Smooth muscle cell (in vitro differentiated cells): ENCODE measurements around the gene GNRH2. TPM values are rescaled to one million over a fixed set of nuclear protein-coding genes. Genes with fewer than 3 reads are reported as not detected.
"Not testable (repeated sequence)": the region's sequence is repeated elsewhere in the genome, so short reads cannot be mapped to it uniquely, and the experiment has no call there.

ENCODE experiments used
- DNase-seq: peaks from one replicate; lab custom pipeline; 2025; ENCODE audit not compliant: unreplicated experiment; lab: John Stamatoyannopoulos, UW
- H2AFZ ChIP-seq: fragments of 200-600 bp; sonication (generic); 2 replicates; pipeline ENCODE4 v1.6.0; 2016; ENCODE audit warnings: antibody characterized with exemption, low read depth, mild to moderate bottlenecking
- H3F3A ChIP-seq: fragments of 200-600 bp; sonication (generic); 2 replicates; pipeline ENCODE4 v1.6.0; 2017; ENCODE audit warnings: antibody characterized with exemption, low read depth
- H3K27ac ChIP-seq: fragments of 200-600 bp; sonication (generic); 2 replicates; pipeline ENCODE4 v1.5.1; 2016; ENCODE audit warnings: low read depth, mild to moderate bottlenecking
- H3K27me3 ChIP-seq: fragments of 200-600 bp; sonication (generic); 2 replicates; pipeline ENCODE4 v1.6.1; 2016; ENCODE audit warnings: low read depth, mild to moderate bottlenecking
- H3K36me3 ChIP-seq: fragments of 200-600 bp; sonication (generic); 2 replicates; pipeline ENCODE4 v1.5.1; 2016; ENCODE audit warnings: low read depth
- H3K4me1 ChIP-seq: fragments of 200-600 bp; sonication (generic); 2 replicates; pipeline ENCODE4 v1.5.1; 2016; ENCODE audit warnings: low read depth
- H3K4me2 ChIP-seq: fragments of 200-600 bp; sonication (generic); 2 replicates; pipeline ENCODE4 v1.6.0; 2016; ENCODE audit warnings: mild to moderate bottlenecking
- H3K4me3 ChIP-seq: fragments of 200-600 bp; sonication (generic); 2 replicates; pipeline ENCODE4 v1.5.1; 2016; ENCODE audit warnings: mild to moderate bottlenecking
- H3K79me2 ChIP-seq: fragments of 200-600 bp; sonication (generic); 2 replicates; pipeline ENCODE4 v1.6.0; 2016; ENCODE audit warnings: low read depth, mild to moderate bottlenecking
- H3K9ac ChIP-seq: fragments of 200-600 bp; sonication (generic); 2 replicates; pipeline ENCODE4 v1.6.0; 2016; ENCODE audit warnings: low read depth
- H3K9me3 ChIP-seq: fragments of 200-600 bp; sonication (generic); replicated peaks from 2 replicates; pipeline ENCODE4 v1.5.1; 2016; ENCODE audit warnings: low read depth
- H4K20me1 ChIP-seq: fragments of 200-600 bp; sonication (generic); 2 replicates; pipeline ENCODE4 v1.6.0; 2016; ENCODE audit warnings: low read depth
- WGBS: methylation state at CpG from one replicate; pipeline ENCODE4 v1.1.7; 2016; ENCODE audit warnings: low lambda C conversion rate; 5-methylcytosine and 5-hydroxymethylcytosine counted together
- polyA plus RNA-seq: library from polyadenylated mRNA; unstranded; fragments of >200 nt; fragmentation: Nextera tagmentation; extraction: Ambion mirVana; gene quantifications from 2 replicates; pipeline ENCODE4 v1.2.1, GENCODE V29; 2016
- total RNA-seq: library from RNA; depleted of rRNA; stranded (reverse); fragments of >200 nt; gene quantifications from 2 replicates; pipeline ENCODE4 v1.2.3, GENCODE V29; 2014
- TF ChIP-seq, protein P1 (sequence below): fragments of 200-600 bp; sonication (generic); IDR thresholded peaks from 2 replicates; pipeline ENCODE4 v1.5.1; 2017; ENCODE audit warnings: borderline replicate concordance, mild to moderate bottlenecking, antibody characterized with exemption; ENCODE audit not compliant: insufficient read depth, poor library complexity, severe bottlenecking

Gene GNRH2
- total and polyA plus RNA-seq, 2 experiments from 2014 or later, result not detected

GRCh38 chr20:3021327-3021726 is 22.1 kb upstream of the GNRH2 start:
- no peaks in the 10 kb centered on the region for H3F3A ChIP-seq
- no peaks in the 10 kb centered on the region for H3K9me3 ChIP-seq
- H3K79me2 ChIP-seq, result no peaks in the 10 kb centered on the region
- H3K27me3 ChIP-seq, result no peaks in the 10 kb centered on the region
- no peak overlapping the region for H3K9ac ChIP-seq
- no peak overlapping the region for H3K27ac ChIP-seq
- no peak overlapping the region for H2AFZ ChIP-seq
- no peak for DNase-seq
- no peak overlapping the region for H3K4me3 ChIP-seq
- 93% methylated on average over 4 of the region's 4 CpGs for WGBS
- no peaks in the 10 kb centered on the region for H4K20me1 ChIP-seq
- TF ChIP-seq, protein P1, sequence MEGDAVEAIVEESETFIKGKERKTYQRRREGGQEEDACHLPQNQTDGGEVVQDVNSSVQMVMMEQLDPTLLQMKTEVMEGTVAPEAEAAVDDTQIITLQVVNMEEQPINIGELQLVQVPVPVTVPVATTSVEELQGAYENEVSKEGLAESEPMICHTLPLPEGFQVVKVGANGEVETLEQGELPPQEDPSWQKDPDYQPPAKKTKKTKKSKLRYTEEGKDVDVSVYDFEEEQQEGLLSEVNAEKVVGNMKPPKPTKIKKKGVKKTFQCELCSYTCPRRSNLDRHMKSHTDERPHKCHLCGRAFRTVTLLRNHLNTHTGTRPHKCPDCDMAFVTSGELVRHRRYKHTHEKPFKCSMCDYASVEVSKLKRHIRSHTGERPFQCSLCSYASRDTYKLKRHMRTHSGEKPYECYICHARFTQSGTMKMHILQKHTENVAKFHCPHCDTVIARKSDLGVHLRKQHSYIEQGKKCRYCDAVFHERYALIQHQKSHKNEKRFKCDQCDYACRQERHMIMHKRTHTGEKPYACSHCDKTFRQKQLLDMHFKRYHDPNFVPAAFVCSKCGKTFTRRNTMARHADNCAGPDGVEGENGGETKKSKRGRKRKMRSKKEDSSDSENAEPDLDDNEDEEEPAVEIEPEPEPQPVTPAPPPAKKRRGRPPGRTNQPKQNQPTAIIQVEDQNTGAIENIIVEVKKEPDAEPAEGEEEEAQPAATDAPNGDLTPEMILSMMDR, result no peak
- no peaks in the 10 kb centered on the region for H3K4me1 ChIP-seq
- H3K36me3 ChIP-seq, result peaks cover 6% of the 10 kb centered on the region
- H3K4me2 ChIP-seq, result no peak overlapping the region

GRCh38 chr20:3021777-3022176 is 21.6 kb upstream of the GNRH2 start:
- H3K36me3 ChIP-seq, result peaks cover 6% of the 10 kb centered on the region
- H3K9ac ChIP-seq, result no peak overlapping the region
- no peaks in the 10 kb centered on the region for H3F3A ChIP-seq
- over 99% methylated on average over 5 of the region's 5 CpGs for WGBS
- H3K9me3 ChIP-seq, result no peaks in the 10 kb centered on the region
- H2AFZ ChIP-seq, result no peak overlapping the region
- TF ChIP-seq, protein P1, result no peak
- H4K20me1 ChIP-seq, result no peaks in the 10 kb centered on the region
- H3K27ac ChIP-seq, result no peak overlapping the region
- no peaks in the 10 kb centered on the region for H3K4me1 ChIP-seq
- H3K27me3 ChIP-seq, result no peaks in the 10 kb centered on the region
- H3K4me3 ChIP-seq, result no peak overlapping the region
- no peak for DNase-seq
- no peaks in the 10 kb centered on the region for H3K79me2 ChIP-seq
- no peak overlapping the region for H3K4me2 ChIP-seq

- not testable (repeated sequence) for H3K27me3 ChIP-seq, H3K4me2 ChIP-seq, H3K27ac ChIP-seq, DNase-seq, H3K4me1 ChIP-seq, H3K9me3 ChIP-seq, H3F3A ChIP-seq, H3K9ac ChIP-seq, H2AFZ ChIP-seq, H3K36me3 ChIP-seq, H3K4me3 ChIP-seq, H4K20me1 ChIP-seq, H3K79me2 ChIP-seq
- WGBS, result 54% methylated on average over 20 of the region's 20 CpGs
Measured at GRCh38 chr20:3022559-3023490, 20.6 kb upstream of the GNRH2 start.

GRCh38 chr20:3027987-3028386 is 15.4 kb upstream of the GNRH2 start:
- H3F3A ChIP-seq, result no peaks in the 10 kb centered on the region
- no peaks in the 10 kb centered on the region for H4K20me1 ChIP-seq
- no peak overlapping the region for H3K27ac ChIP-seq
- H3K36me3 ChIP-seq, result no peaks in the 10 kb centered on the region
- H3K4me2 ChIP-seq, result no peak overlapping the region
- no peak overlapping the region for H3K4me3 ChIP-seq
- no peak for DNase-seq
- 96% methylated on average over 2 of the region's 2 CpGs for WGBS
- no peak overlapping the region for H2AFZ ChIP-seq
- no peaks in the 10 kb centered on the region for H3K27me3 ChIP-seq
- no peaks in the 10 kb centered on the region for H3K79me2 ChIP-seq
- H3K4me1 ChIP-seq, result no peaks in the 10 kb centered on the region
- H3K9me3 ChIP-seq, result no peaks in the 10 kb centered on the region
- H3K9ac ChIP-seq, result no peak overlapping the region
- TF ChIP-seq, protein P1, result no peak
